HCT116 (cell line): ENCODE measurements around the gene RHBDF2. TPM values are rescaled to one million over a fixed set of nuclear protein-coding genes. Genes with fewer than 3 reads are reported as not detected.

ENCODE experiments used
- ATAC-seq: fragments of 200-7000 bp; cut with Tn5 transposase; 2 replicates; pipeline ENCODE4 v1.9.1; 2020; ENCODE audit warnings: mild to moderate bottlenecking, moderate library complexity
- BruUV-seq: library from RNA; stranded (reverse); fragments of 400-500 nt; replicated peaks from 2 replicates; lab custom pipeline; 2021; lab: Mats Ljungman, UMichigan
- CTCF ChIA-PET: fragments of 300-600 bp; sonication (Branson Sonifier 250); formaldehyde crosslinking; loops from one replicate; lab custom pipeline; 2021; ENCODE audit warnings: antibody characterized with exemption; lab: Charles Lee
- POLR2A ChIA-PET: fragments of 300-600, 350-600 bp; sonication (Branson Sonifier 250); formaldehyde crosslinking; loops from one replicate; lab custom pipeline; 2021; ENCODE audit warnings: antibody characterized with exemption; lab: Charles Lee
- RAD21 ChIA-PET, 2 experiments: fragments of 300-600 bp; sonication (Branson Sonifier 250); formaldehyde crosslinking; loops; one replicate each; lab custom pipeline; 2023; ENCODE audit warnings: low total read pairs in 2 of 2; ENCODE audit not compliant: uncharacterized antibody in 2 of 2, unreplicated experiment in 2 of 2, low non-redundant PET in 1 of 2; lab: Charles Lee
- DNase-seq: peaks from one replicate; pipeline ENCODE4 v3.0.0-alpha.2; 2010; ENCODE audit warnings: low read depth, low spot score
- H2AFZ ChIP-seq: fragments of 200-600 bp; shearing (Covaris generic), sonication (generic); 2 replicates; pipeline ENCODE4 v1.6.1; 2017; ENCODE audit warnings: low read depth, mixed run types, mixed read lengths, antibody characterized with exemption, low read length; ENCODE audit not compliant: poor library complexity, severe bottlenecking
- H3K27ac ChIP-seq: 2 replicates; pipeline ENCODE4 v1.5.1; 2012; ENCODE audit warnings: low read depth, low read length
- H3K27me3 ChIP-seq: fragments of 200-600 bp; sonication (generic); 2 replicates; pipeline ENCODE4 v1.6.1; 2016; ENCODE audit warnings: mixed run types, low read length, mixed read lengths; ENCODE audit not compliant: insufficient read depth
- H3K36me3 ChIP-seq, 2 experiments: fragments of 200-500 bp in 1 of 2; fragments of 200-600 bp in 1 of 2; sonication (Bioruptor generic) in 1 of 2; sonication (generic) in 1 of 2; 2 replicates each; pipeline versions ENCODE4 v1.5.1 to v1.6.1; 2014 to 2016; ENCODE audit warnings: low read length in 2 of 2, inconsistent platforms in 1 of 2, mixed read lengths in 1 of 2, mixed run types in 1 of 2; ENCODE audit not compliant: insufficient read depth in 2 of 2, control insufficient read depth in 1 of 2
- H3K4me1 ChIP-seq, 2 experiments: fragments of 200-600 bp in 1 of 2; sonication (generic) in 1 of 2; 2 replicates each; pipeline versions ENCODE4 v1.5.1 to v1.6.1; 2012 to 2017; ENCODE audit warnings: low read length in 2 of 2, inconsistent platforms in 1 of 2, mild to moderate bottlenecking in 1 of 2, mixed read lengths in 1 of 2, mixed run types in 1 of 2, moderate library complexity in 1 of 2; ENCODE audit not compliant: insufficient read depth in 2 of 2, control insufficient read depth in 1 of 2
- H3K4me2 ChIP-seq: fragments of 200-600 bp; sonication (generic); 2 replicates; pipeline ENCODE4 v1.6.1; 2017; ENCODE audit warnings: mixed run types, low read length, mixed read lengths
- H3K4me3 ChIP-seq, 2 experiments: fragments of 200-600 bp in 1 of 2; sonication (generic) in 1 of 2; replicated peaks in 1 of 2; 2 replicates each; pipeline ENCODE4 v1.5.1; 2011 to 2016; ENCODE audit warnings: low read length in 2 of 2, control low read depth in 1 of 2, low read depth in 1 of 2, mild to moderate bottlenecking in 1 of 2, mixed read lengths in 1 of 2, mixed run types in 1 of 2
- H3K79me2 ChIP-seq: fragments of 200-600 bp; sonication (generic); 2 replicates; pipeline ENCODE4 v1.6.1; 2017; ENCODE audit warnings: mild to moderate bottlenecking, mixed run types, low read length, moderate library complexity, mixed read lengths; ENCODE audit not compliant: insufficient read depth
- H3K9ac ChIP-seq: fragments of 200-600 bp; sonication (generic); 2 replicates; pipeline ENCODE4 v1.6.1; 2016; ENCODE audit warnings: low read length, mixed read lengths
- H3K9me2 ChIP-seq: fragments of 200-600 bp; sonication (generic), shearing (Covaris generic); 2 replicates; pipeline ENCODE4 v1.6.1; 2017; ENCODE audit warnings: mixed run types, mild to moderate bottlenecking, moderate library complexity; ENCODE audit not compliant: insufficient read depth
- H3K9me3 ChIP-seq, 2 experiments: fragments of 200-500 bp in 1 of 2; fragments of 200-600 bp in 1 of 2; sonication (Bioruptor generic) in 1 of 2; sonication (generic) in 1 of 2; 2 replicates each; pipeline ENCODE4 v1.6.1; 2014 to 2017; ENCODE audit warnings: low read length in 2 of 2, mixed read lengths in 2 of 2, inconsistent platforms in 1 of 2, low read depth in 1 of 2, mild to moderate bottlenecking in 1 of 2, mixed run types in 1 of 2, moderate library complexity in 1 of 2; ENCODE audit not compliant: control insufficient read depth in 1 of 2, insufficient read depth in 1 of 2
- H4K20me1 ChIP-seq: fragments of 200-600 bp; sonication (generic), shearing (Covaris generic); 2 replicates; pipeline ENCODE4 v1.6.1; 2017; ENCODE audit warnings: mixed run types, mild to moderate bottlenecking, moderate library complexity; ENCODE audit not compliant: insufficient read depth
- CBX3 ChIP-seq: IDR thresholded peaks from 2 replicates; pipeline ENCODE4 v1.6.1; 2012; ENCODE audit warnings: low read depth
- CEBPB ChIP-seq: IDR thresholded peaks from 2 replicates; pipeline ENCODE4 v1.6.1; 2012; ENCODE audit warnings: low read depth
- EGR1 ChIP-seq: IDR thresholded peaks from 2 replicates; pipeline ENCODE4 v1.6.1; 2012; ENCODE audit warnings: low read depth
- ELF1 ChIP-seq: IDR thresholded peaks from 2 replicates; pipeline ENCODE4 v1.6.1; 2012; ENCODE audit warnings: low read depth, borderline replicate concordance
- EZH2 ChIP-seq: fragments of 200-600 bp; sonication (generic); IDR thresholded peaks from 2 replicates; pipeline ENCODE4 v1.6.1; 2017; ENCODE audit warnings: antibody characterized with exemption, mixed run types
- FOSL1 ChIP-seq: IDR thresholded peaks from 2 replicates; pipeline ENCODE4 v1.6.1; 2012; ENCODE audit warnings: low read depth
- JUND ChIP-seq: IDR thresholded peaks from 2 replicates; pipeline ENCODE4 v1.6.1; 2012
- POLR2A ChIP-seq: IDR thresholded peaks from 2 replicates; pipeline ENCODE4 v1.7.0; 2011; ENCODE audit warnings: borderline replicate concordance; ENCODE audit not compliant: insufficient read depth, insufficient read length; ENCODE audit errors: extremely low read depth
- POLR2AphosphoS5 ChIP-seq: IDR thresholded peaks from 2 replicates; pipeline ENCODE4 v1.6.1; 2011; ENCODE audit warnings: mild to moderate bottlenecking, low read depth, low read length, moderate library complexity
- SIN3A ChIP-seq: IDR thresholded peaks from 2 replicates; pipeline ENCODE4 v1.6.1; 2012; ENCODE audit warnings: low read depth
- TCF7L2 ChIP-seq: IDR thresholded peaks from 2 replicates; pipeline ENCODE4 v1.7.0; 2011; ENCODE audit warnings: borderline replicate concordance, inconsistent platforms; ENCODE audit not compliant: insufficient read depth, insufficient read length; ENCODE audit errors: extremely low read depth
- YY1 ChIP-seq: IDR thresholded peaks from 2 replicates; pipeline ENCODE4 v1.6.1; 2011; ENCODE audit warnings: low read length, low read depth, moderate library complexity, mild to moderate bottlenecking; ENCODE audit not compliant: insufficient replicate concordance; ENCODE audit errors: extremely low read depth
- ZFX ChIP-seq: fragments of 450-650 bp; IDR thresholded peaks from 2 replicates; pipeline ENCODE4 v1.6.1; 2017
- ZNF274 ChIP-seq: fragments of 200-500 bp; sonication (Bioruptor generic); IDR thresholded peaks from 2 replicates; pipeline ENCODE4 v1.6.1; 2014; ENCODE audit warnings: mild to moderate bottlenecking, low read depth, low read length, inconsistent platforms
- intact Hi-C: fragments of 100-400 bp; cut with micrococcal nuclease; formaldehyde crosslinking; loops from 2 replicates; pipeline ENCODE4 v1.10.0; 2022
- total RNA-seq: library from RNA; stranded (reverse); gene quantifications from one replicate; pipeline ENCODE4 v1.2.1, GENCODE V29; 2021; ENCODE audit not compliant: unreplicated experiment
- TF ChIP-seq, protein P1 (sequence below): IDR thresholded peaks from 2 replicates; pipeline ENCODE4 v1.6.1; 2012
- TF ChIP-seq, protein P2 (sequence below): IDR thresholded peaks from 2 replicates; pipeline ENCODE4 v1.6.1; 2012
- TF ChIP-seq, protein P3 (sequence below), 3 experiments: fragments of 200-600 bp in 1 of 3; sonication (generic) in 1 of 3; IDR thresholded peaks in 2 of 3; conservative IDR thresholded peaks in 1 of 3; 2 replicates each; pipeline ENCODE4 v1.5.1; 2012 to 2017; ENCODE audit warnings: low read depth in 2 of 3, low read length in 2 of 3, antibody characterized with exemption in 1 of 3, borderline replicate concordance in 1 of 3, control low read depth in 1 of 3, mild to moderate bottlenecking in 1 of 3, mixed read lengths in 1 of 3, mixed run types in 1 of 3, moderate library complexity in 1 of 3; ENCODE audit not compliant: insufficient read depth in 1 of 3
- TF ChIP-seq, protein P4 (sequence below): IDR thresholded peaks from 2 replicates; pipeline ENCODE4 v1.6.1; 2012; ENCODE audit warnings: low read depth

RHBDF2 gene
- total RNA-seq, 1 experiment from 2014 or later = 61.1 TPM

DNA sequence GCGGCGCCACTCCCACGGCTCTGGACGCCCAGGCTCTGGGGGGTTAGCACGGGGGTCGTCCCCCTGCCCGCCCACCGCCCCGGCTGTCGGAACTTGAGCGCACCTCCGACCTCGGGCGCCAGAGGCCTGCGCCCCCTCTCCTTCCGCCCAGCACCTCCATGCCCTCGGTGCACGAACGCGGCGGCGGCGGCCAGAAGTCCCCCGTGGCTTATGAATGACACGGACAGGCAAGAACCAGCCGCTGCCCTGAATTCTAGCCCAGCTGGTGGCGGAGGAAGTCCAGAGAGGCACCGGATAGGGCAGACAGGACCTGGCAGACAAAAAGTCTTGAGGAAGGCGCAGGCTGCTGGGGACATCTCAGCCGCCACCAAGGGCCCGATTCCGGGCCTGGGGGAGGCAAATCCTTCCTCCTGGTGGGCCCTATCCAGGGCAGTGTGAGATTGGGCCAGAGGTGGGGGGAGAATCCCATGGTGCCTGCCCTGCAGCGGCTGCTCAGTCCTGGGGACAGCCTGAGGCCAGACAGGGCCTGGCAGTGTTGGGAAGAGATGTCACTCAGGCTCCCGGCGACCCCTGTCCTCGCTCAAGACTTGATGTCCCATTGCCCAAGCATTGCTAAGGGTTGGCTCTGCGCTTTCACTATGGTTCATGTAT is 37.2 kb upstream of the RHBDF2 start (continued):
- no peak for TF ChIP-seq YY1
- TF ChIP-seq, protein P1, sequence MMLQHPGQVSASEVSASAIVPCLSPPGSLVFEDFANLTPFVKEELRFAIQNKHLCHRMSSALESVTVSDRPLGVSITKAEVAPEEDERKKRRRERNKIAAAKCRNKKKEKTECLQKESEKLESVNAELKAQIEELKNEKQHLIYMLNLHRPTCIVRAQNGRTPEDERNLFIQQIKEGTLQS = no peak
- no peak for TF ChIP-seq POLR2A
- no peak for TF ChIP-seq SIN3A

DNA sequence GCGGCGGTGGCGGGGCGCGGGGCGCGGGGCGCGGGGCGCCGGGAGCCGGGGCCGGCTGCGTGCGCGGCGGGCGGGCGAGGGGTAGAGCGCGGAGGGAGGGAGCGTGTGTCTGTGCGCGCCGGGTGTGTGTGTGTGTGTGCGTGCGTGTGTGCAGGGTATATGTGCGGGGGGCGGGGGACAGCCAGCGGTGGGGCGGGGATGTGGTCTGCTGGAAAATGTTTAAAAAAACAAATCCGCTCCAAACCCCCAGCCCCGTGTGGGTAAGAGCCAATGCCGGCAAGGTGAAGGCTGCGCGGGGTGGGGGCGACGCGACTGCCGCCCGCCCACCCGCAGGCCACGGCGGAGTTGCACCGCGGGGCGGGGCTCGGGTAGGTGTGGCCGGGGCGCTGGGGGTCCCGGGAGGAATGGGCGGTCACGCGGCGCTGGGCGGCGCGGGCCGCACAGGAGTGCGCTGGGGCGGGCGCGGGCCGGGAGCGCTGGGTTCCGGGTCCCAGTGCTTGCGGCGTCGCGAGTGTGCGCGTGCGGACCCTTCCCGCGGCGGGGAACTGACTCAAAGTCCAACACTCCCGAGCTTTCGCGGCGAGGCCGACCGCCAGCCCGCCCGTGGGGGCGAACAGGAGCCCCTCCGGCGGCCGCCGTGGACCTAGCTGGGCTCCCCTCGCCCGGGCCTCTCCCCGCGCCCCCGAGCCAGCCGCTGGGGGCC is 36.5 kb upstream of the RHBDF2 start, which contains the start of gene CYGB:
Gene CYGB, minus strand, starts transcription at position 132 of the 703 bp plus-strand sequence. CDS start 167 bp downstream, outside the sequence.
- no peaks in the 10 kb centered on the region for H3K9me3 ChIP-seq
- H3K4me2 ChIP-seq = no peak within 1 kb of the TSS
- ChIA-PET RAD21 (no interaction called here), POLR2A (no interaction called here), CTCF (no interaction called here)
- H3K4me1 ChIP-seq = peaks cover 8 to 16% of the 10 kb centered on the region in 2 experiments
- intact Hi-C loops = no loop called here
- H4K20me1 ChIP-seq = no peaks in the 10 kb centered on the region
- no TSS peak for BruUV-seq
- H3K36me3 ChIP-seq = no peaks in the 10 kb centered on the region
- no peak within 1 kb of the TSS for H3K9ac ChIP-seq
- no peak within 1 kb of the TSS for H3K27ac ChIP-seq
- no peak within 1 kb of the TSS for H3K4me3 ChIP-seq
- no peak for ATAC-seq
- no peak within 1 kb of the TSS for H2AFZ ChIP-seq
- H3K27me3 ChIP-seq = no peaks in the 10 kb centered on the region
- no peaks in the 10 kb centered on the region for H3K79me2 ChIP-seq
- no peak for DNase-seq
- H3K9me2 ChIP-seq = no peaks in the 10 kb centered on the region
- TF ChIP-seq JUND (no peak), ZNF274 (no peak), ELF1 (no peak), ZFX (no peak), FOSL1 (no peak), EZH2 (no peak), EGR1 (no peak), POLR2AphosphoS5 (no peak), CEBPB (no peak), TCF7L2 (no peak), CBX3 (no peak), YY1 (no peak), POLR2A (no peak)
- TF ChIP-seq, protein P2, sequence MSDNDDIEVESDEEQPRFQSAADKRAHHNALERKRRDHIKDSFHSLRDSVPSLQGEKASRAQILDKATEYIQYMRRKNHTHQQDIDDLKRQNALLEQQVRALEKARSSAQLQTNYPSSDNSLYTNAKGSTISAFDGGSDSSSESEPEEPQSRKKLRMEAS = no peak
- TF ChIP-seq, protein P3, sequence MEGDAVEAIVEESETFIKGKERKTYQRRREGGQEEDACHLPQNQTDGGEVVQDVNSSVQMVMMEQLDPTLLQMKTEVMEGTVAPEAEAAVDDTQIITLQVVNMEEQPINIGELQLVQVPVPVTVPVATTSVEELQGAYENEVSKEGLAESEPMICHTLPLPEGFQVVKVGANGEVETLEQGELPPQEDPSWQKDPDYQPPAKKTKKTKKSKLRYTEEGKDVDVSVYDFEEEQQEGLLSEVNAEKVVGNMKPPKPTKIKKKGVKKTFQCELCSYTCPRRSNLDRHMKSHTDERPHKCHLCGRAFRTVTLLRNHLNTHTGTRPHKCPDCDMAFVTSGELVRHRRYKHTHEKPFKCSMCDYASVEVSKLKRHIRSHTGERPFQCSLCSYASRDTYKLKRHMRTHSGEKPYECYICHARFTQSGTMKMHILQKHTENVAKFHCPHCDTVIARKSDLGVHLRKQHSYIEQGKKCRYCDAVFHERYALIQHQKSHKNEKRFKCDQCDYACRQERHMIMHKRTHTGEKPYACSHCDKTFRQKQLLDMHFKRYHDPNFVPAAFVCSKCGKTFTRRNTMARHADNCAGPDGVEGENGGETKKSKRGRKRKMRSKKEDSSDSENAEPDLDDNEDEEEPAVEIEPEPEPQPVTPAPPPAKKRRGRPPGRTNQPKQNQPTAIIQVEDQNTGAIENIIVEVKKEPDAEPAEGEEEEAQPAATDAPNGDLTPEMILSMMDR (IDR thresholded peaks at IDR 0.05 in 2 of 3, conservative IDR thresholded peaks at IDR 0.05 in 1 of 3; ENCODE audit: borderline replicate concordance in 1 of 3, insufficient read depth in 1 of 3, low read depth in 2 of 3, low read length in 2 of 3) = no peak
- TF ChIP-seq, protein P1 = no peak
- TF ChIP-seq, protein P4, sequence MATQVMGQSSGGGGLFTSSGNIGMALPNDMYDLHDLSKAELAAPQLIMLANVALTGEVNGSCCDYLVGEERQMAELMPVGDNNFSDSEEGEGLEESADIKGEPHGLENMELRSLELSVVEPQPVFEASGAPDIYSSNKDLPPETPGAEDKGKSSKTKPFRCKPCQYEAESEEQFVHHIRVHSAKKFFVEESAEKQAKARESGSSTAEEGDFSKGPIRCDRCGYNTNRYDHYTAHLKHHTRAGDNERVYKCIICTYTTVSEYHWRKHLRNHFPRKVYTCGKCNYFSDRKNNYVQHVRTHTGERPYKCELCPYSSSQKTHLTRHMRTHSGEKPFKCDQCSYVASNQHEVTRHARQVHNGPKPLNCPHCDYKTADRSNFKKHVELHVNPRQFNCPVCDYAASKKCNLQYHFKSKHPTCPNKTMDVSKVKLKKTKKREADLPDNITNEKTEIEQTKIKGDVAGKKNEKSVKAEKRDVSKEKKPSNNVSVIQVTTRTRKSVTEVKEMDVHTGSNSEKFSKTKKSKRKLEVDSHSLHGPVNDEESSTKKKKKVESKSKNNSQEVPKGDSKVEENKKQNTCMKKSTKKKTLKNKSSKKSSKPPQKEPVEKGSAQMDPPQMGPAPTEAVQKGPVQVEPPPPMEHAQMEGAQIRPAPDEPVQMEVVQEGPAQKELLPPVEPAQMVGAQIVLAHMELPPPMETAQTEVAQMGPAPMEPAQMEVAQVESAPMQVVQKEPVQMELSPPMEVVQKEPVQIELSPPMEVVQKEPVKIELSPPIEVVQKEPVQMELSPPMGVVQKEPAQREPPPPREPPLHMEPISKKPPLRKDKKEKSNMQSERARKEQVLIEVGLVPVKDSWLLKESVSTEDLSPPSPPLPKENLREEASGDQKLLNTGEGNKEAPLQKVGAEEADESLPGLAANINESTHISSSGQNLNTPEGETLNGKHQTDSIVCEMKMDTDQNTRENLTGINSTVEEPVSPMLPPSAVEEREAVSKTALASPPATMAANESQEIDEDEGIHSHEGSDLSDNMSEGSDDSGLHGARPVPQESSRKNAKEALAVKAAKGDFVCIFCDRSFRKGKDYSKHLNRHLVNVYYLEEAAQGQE = no peak
